ENCODE data around the gene ALG1. TPM values are rescaled to one million over a fixed set of nuclear protein-coding genes. Genes with fewer than 3 reads are reported as not detected.

The ALG1 gene
- total and polyA plus RNA-seq, 2 of the 13 experiments (the other 11 are each of a cell fraction or from before 2014, with no cell fraction given): 43.3 to 75.6 TPM

- H4K20me1 ChIP-seq (ENCODE audit: insufficient read depth, low read length): no peaks in the 10 kb centered on the region
- peaks cover 23% of the 10 kb centered on the region for H3K4me1 ChIP-seq (ENCODE audit: insufficient read depth, low read length)
- FAIRE-seq: no peak
- DNase-seq (ENCODE audit: low spot score): no peak
- in situ Hi-C loops (cut with HindIII; ENCODE audit: extremely low pct_ligation_motif_present, low pct_unique_long_range_greater_than_20kb): no loop called here
- ChIA-PET CTCF (ENCODE audit: low intra/inter-chr PET ratio, low total read pairs) (no interaction called here), POLR2A (interaction anchor here (0.9 to 1.7 kb wide), 2 partner anchors 23 to 118 kb away, joined by 4 to 6 read pairs; partner anchors contain the start of gene SEC14L5)
- peak; percentile 23; the same call in 2 of the 3 replicates for ATAC-seq
- H3K4me2 ChIP-seq (ENCODE audit: low read depth, low read length): no peak overlapping the region
- intact Hi-C loops (cut with micrococcal nuclease; ENCODE audit: unreplicated experiment): no loop called here
- H3K79me2 ChIP-seq (ENCODE audit: insufficient read depth, low read length): peaks cover 26% of the 10 kb centered on the region
- H2AFZ ChIP-seq (ENCODE audit: low read length): no peak overlapping the region
- no peaks in the 10 kb centered on the region for H3K9me3 ChIP-seq (ENCODE audit: low read length)
- 0 out of 2 replicates have a peak, but pooled peaks have one; percentile 28 for TF ChIP-seq HOXA7 (CRISPR knock-in tag; IDR thresholded peaks at IDR 0.05)
- TF ChIP-seq MTA1 (CRISPR knock-in tag; IDR thresholded peaks at IDR 0.05; ENCODE audit: borderline replicate concordance): 0 out of 2 replicates have a peak, but pooled peaks have one; percentile 17
- no peak for TF ChIP-seq GATAD2A (CRISPR knock-in tag; IDR thresholded peaks at IDR 0.05)
- no peak for TF ChIP-seq ZBTB42 (CRISPR knock-in tag; IDR thresholded peaks at IDR 0.05)
- TF ChIP-seq, protein P1, sequence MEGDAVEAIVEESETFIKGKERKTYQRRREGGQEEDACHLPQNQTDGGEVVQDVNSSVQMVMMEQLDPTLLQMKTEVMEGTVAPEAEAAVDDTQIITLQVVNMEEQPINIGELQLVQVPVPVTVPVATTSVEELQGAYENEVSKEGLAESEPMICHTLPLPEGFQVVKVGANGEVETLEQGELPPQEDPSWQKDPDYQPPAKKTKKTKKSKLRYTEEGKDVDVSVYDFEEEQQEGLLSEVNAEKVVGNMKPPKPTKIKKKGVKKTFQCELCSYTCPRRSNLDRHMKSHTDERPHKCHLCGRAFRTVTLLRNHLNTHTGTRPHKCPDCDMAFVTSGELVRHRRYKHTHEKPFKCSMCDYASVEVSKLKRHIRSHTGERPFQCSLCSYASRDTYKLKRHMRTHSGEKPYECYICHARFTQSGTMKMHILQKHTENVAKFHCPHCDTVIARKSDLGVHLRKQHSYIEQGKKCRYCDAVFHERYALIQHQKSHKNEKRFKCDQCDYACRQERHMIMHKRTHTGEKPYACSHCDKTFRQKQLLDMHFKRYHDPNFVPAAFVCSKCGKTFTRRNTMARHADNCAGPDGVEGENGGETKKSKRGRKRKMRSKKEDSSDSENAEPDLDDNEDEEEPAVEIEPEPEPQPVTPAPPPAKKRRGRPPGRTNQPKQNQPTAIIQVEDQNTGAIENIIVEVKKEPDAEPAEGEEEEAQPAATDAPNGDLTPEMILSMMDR (CRISPR knock-in tag; IDR thresholded peaks at IDR 0.05): 0 out of 2 replicates have a peak, but pooled peaks have one; percentile 20
- TF ChIP-seq, protein P2, sequence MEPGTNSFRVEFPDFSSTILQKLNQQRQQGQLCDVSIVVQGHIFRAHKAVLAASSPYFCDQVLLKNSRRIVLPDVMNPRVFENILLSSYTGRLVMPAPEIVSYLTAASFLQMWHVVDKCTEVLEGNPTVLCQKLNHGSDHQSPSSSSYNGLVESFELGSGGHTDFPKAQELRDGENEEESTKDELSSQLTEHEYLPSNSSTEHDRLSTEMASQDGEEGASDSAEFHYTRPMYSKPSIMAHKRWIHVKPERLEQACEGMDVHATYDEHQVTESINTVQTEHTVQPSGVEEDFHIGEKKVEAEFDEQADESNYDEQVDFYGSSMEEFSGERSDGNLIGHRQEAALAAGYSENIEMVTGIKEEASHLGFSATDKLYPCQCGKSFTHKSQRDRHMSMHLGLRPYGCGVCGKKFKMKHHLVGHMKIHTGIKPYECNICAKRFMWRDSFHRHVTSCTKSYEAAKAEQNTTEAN (CRISPR knock-in tag; conservative IDR thresholded peaks at IDR 0.05): no peak
- TF ChIP-seq ZFX (CRISPR knock-in tag; IDR thresholded peaks at IDR 0.05; ENCODE audit: low read depth): no peak
- no peak overlapping the region for H3K9ac ChIP-seq (ENCODE audit: insufficient read depth, low read depth, low read length)
- no peaks in the 10 kb centered on the region; a peak in 1 of 5 replicates for H3K27me3 ChIP-seq (ENCODE audit: control insufficient read depth in 1 of 2, insufficient read depth in 2 of 2, low read length in 2 of 2)
- 89% methylated on average over 5 of the region's 5 CpGs for WGBS (ENCODE audit: low lambda C conversion rate)
- no peak overlapping the region for H3K4me3 ChIP-seq (replicated peaks in 1 of 3; ENCODE audit: insufficient read depth in 1 of 3, low read depth in 2 of 3, low read length in 3 of 3)
- no peak overlapping the region for H3K27ac ChIP-seq (ENCODE audit: extremely low read length, insufficient read depth, low read length)
- BruUV-seq (replicated peaks): no TSS peak
- peaks cover 33 to 62% of the 10 kb centered on the region in 2 experiments for H3K36me3 ChIP-seq (replicated peaks in 1 of 2; ENCODE audit: control insufficient read depth in 1 of 2, insufficient read depth in 2 of 2, low read length in 2 of 2)
Measured at GRCh38 chr16:5075637-5076036, 4.0 kb downstream of the ALG1 start.
